Hematopoietic multipotent progenitor cell (in vitro differentiated cells): Measurements from ENCODE around the gene MARCHF10. TPM values are rescaled to one million over a fixed set of nuclear protein-coding genes. Genes with fewer than 3 reads are reported as not detected.

Experiments
- DNase-seq, 3 donors: peaks; one replicate each; pipeline ENCODE4 v3.0.0-alpha.2; 2011 to 2015; ENCODE audit warnings: low read depth in 2 of 3, low spot score in 2 of 3
- total RNA-seq: library from RNA; depleted of rRNA; stranded (reverse); fragments of >200 nt; gene quantifications from one replicate; pipeline ENCODE4 v1.2.3, GENCODE V29; 2012

The MARCHF10 gene
- total RNA-seq, 1 donor, result not detected

GRCh38 chr17:62687997-62688396 lies 120.1 kb downstream of the MARCHF10 start:
- no peak for DNase-seq

GRCh38 chr17:62684179-62684578 lies 123.9 kb downstream of the MARCHF10 start:
- DNase-seq, result no peak

- DNase-seq, result no peak
Observed at GRCh38 chr17:62681939-62682381, 126.2 kb downstream of the MARCHF10 start.

- DNase-seq, result no peak
Observed at GRCh38 chr17:62681061-62681938, 126.8 kb downstream of the MARCHF10 start.

- DNase-seq, result no peak
Observed at GRCh38 chr17:62680541-62681052, 127.5 kb downstream of the MARCHF10 start.

GRCh38 chr17:62679866-62680377 lies 128.2 kb downstream of the MARCHF10 start:
- DNase-seq, result no peak

- DNase-seq, result no peak
Observed at GRCh38 chr17:62678214-62678919, 129.7 kb downstream of the MARCHF10 start.

- DNase-seq, result no peak
Observed at GRCh38 chr17:62676952-62677596, 131.0 kb downstream of the MARCHF10 start.

GRCh38 chr17:62676231-62676943 lies 131.7 kb downstream of the MARCHF10 start:
- no peak for DNase-seq

- no peak for DNase-seq
Observed at GRCh38 chr17:62675701-62676100, 132.4 kb downstream of the MARCHF10 start.

- DNase-seq, result no peak
Observed at GRCh38 chr17:62675260-62675659, 132.9 kb downstream of the MARCHF10 start.

- DNase-seq, result no peak
Observed at GRCh38 chr17:62674841-62675240, 133.3 kb downstream of the MARCHF10 start.

- DNase-seq, result no peak
Observed at GRCh38 chr17:62674363-62674739, 133.8 kb downstream of the MARCHF10 start.

- no peak for DNase-seq
Observed at GRCh38 chr17:62673614-62674362, 134.3 kb downstream of the MARCHF10 start.

- DNase-seq, result no peak
Observed at GRCh38 chr17:62672957-62673356, 135.2 kb downstream of the MARCHF10 start.

GRCh38 chr17:62671553-62671952 lies 136.6 kb downstream of the MARCHF10 start:
- no peak for DNase-seq

GRCh38 chr17:62670202-62670821 lies 137.8 kb downstream of the MARCHF10 start:
- DNase-seq, result no peak

GRCh38 chr17:62668091-62668804 lies 139.9 kb downstream of the MARCHF10 start:
- DNase-seq, result no peak
